ENCODE measurements around the gene CDKN1B.

The CDKN1B gene

GRCh38 chr12:12716793-12717585 lies at the start of gene CDKN1B:
Gene CDKN1B, plus strand, starts transcription at chr12:12717368. Its CDS starts 472 bp downstream, at chr12:12717840.
- DNase-seq = peak; percentile 91

GRCh38 chr12:12668005-12668404 lies 49.2 kb upstream of the CDKN1B start:
- DNase-seq = no peak

- DNase-seq = no peak
These were observed 48.1 kb upstream of the CDKN1B start for GRCh38 chr12:12669020-12669419.

- no peak for DNase-seq
These were observed 45.1 kb upstream of the CDKN1B start for GRCh38 chr12:12671850-12672660.

GRCh38 chr12:12673296-12673695 lies 43.9 kb upstream of the CDKN1B start:
- DNase-seq = no peak

- DNase-seq = no peak
These were observed 40.6 kb upstream of the CDKN1B start for GRCh38 chr12:12676605-12677004.

GRCh38 chr12:12681061-12681765 lies 36.0 kb upstream of the CDKN1B start:
- DNase-seq = no peak

- peak; percentile 10 for DNase-seq
These were observed 34.9 kb upstream of the CDKN1B start for GRCh38 chr12:12682284-12682683.

GRCh38 chr12:12683136-12683697 lies 34.0 kb upstream of the CDKN1B start:
- no peak for DNase-seq

GRCh38 chr12:12683725-12684124 lies 33.4 kb upstream of the CDKN1B start:
- peak; percentile 28 for DNase-seq

- peak; percentile 99 for DNase-seq
These were observed 32.6 kb upstream of the CDKN1B start for GRCh38 chr12:12684375-12685106.

- DNase-seq = peak; percentile 86
These were observed 31.9 kb upstream of the CDKN1B start for GRCh38 chr12:12685305-12685704.

- no peak for DNase-seq
These were observed 30.7 kb upstream of the CDKN1B start for GRCh38 chr12:12686472-12686871.

GRCh38 chr12:12686925-12687324 lies 30.2 kb upstream of the CDKN1B start:
- no peak for DNase-seq

- DNase-seq = peak; percentile 48
These were observed 27.4 kb upstream of the CDKN1B start for GRCh38 chr12:12689647-12690300.

- DNase-seq = no peak
These were observed 25.6 kb upstream of the CDKN1B start for GRCh38 chr12:12691549-12691948.

GRCh38 chr12:12693111-12693671 lies 24.0 kb upstream of the CDKN1B start:
- DNase-seq = peak; percentile 69

- peak; percentile 86 for DNase-seq
These were observed 20.4 kb upstream of the CDKN1B start for GRCh38 chr12:12696562-12697383.

GRCh38 chr12:12699345-12699744 lies 17.8 kb upstream of the CDKN1B start:
- no peak for DNase-seq

GRCh38 chr12:12700254-12700653 lies 16.9 kb upstream of the CDKN1B start:
- no peak for DNase-seq

- DNase-seq = no peak
These were observed 15.7 kb upstream of the CDKN1B start for GRCh38 chr12:12701457-12701856.
